HCT116 (cell line): Measurements from ENCODE around the gene SLC25A45. TPM values are rescaled to one million over a fixed set of nuclear protein-coding genes. Genes with fewer than 3 reads are reported as not detected.

Experiments
- ATAC-seq: fragments of 200-7000 bp; cut with Tn5 transposase; 2 replicates; pipeline ENCODE4 v1.9.1; 2020; ENCODE audit warnings: mild to moderate bottlenecking, moderate library complexity
- BruUV-seq: library from RNA; stranded (reverse); fragments of 400-500 nt; replicated peaks from 2 replicates; lab custom pipeline; 2021; lab: Mats Ljungman, UMichigan
- CTCF ChIA-PET: fragments of 300-600 bp; sonication (Branson Sonifier 250); formaldehyde crosslinking; loops from one replicate; lab custom pipeline; 2021; ENCODE audit warnings: antibody characterized with exemption; lab: Charles Lee
- POLR2A ChIA-PET: fragments of 300-600, 350-600 bp; sonication (Branson Sonifier 250); formaldehyde crosslinking; loops from one replicate; lab custom pipeline; 2021; ENCODE audit warnings: antibody characterized with exemption; lab: Charles Lee
- RAD21 ChIA-PET, 2 experiments: fragments of 300-600 bp; sonication (Branson Sonifier 250); formaldehyde crosslinking; loops; one replicate each; lab custom pipeline; 2023; ENCODE audit warnings: low total read pairs in 2 of 2; ENCODE audit not compliant: uncharacterized antibody in 2 of 2, unreplicated experiment in 2 of 2, low non-redundant PET in 1 of 2; lab: Charles Lee
- DNase-seq: peaks from one replicate; pipeline ENCODE4 v3.0.0-alpha.2; 2010; ENCODE audit warnings: low read depth, low spot score
- H2AFZ ChIP-seq: fragments of 200-600 bp; shearing (Covaris generic), sonication (generic); 2 replicates; pipeline ENCODE4 v1.6.1; 2017; ENCODE audit warnings: low read depth, mixed run types, mixed read lengths, antibody characterized with exemption, low read length; ENCODE audit not compliant: poor library complexity, severe bottlenecking
- H3K27ac ChIP-seq: 2 replicates; pipeline ENCODE4 v1.5.1; 2012; ENCODE audit warnings: low read depth, low read length
- H3K27me3 ChIP-seq: fragments of 200-600 bp; sonication (generic); 2 replicates; pipeline ENCODE4 v1.6.1; 2016; ENCODE audit warnings: mixed run types, low read length, mixed read lengths; ENCODE audit not compliant: insufficient read depth
- H3K36me3 ChIP-seq, 2 experiments: fragments of 200-500 bp in 1 of 2; fragments of 200-600 bp in 1 of 2; sonication (Bioruptor generic) in 1 of 2; sonication (generic) in 1 of 2; 2 replicates each; pipeline versions ENCODE4 v1.5.1 to v1.6.1; 2014 to 2016; ENCODE audit warnings: low read length in 2 of 2, inconsistent platforms in 1 of 2, mixed read lengths in 1 of 2, mixed run types in 1 of 2; ENCODE audit not compliant: insufficient read depth in 2 of 2, control insufficient read depth in 1 of 2
- H3K4me1 ChIP-seq, 2 experiments: fragments of 200-600 bp in 1 of 2; sonication (generic) in 1 of 2; 2 replicates each; pipeline versions ENCODE4 v1.5.1 to v1.6.1; 2012 to 2017; ENCODE audit warnings: low read length in 2 of 2, inconsistent platforms in 1 of 2, mild to moderate bottlenecking in 1 of 2, mixed read lengths in 1 of 2, mixed run types in 1 of 2, moderate library complexity in 1 of 2; ENCODE audit not compliant: insufficient read depth in 2 of 2, control insufficient read depth in 1 of 2
- H3K4me2 ChIP-seq: fragments of 200-600 bp; sonication (generic); 2 replicates; pipeline ENCODE4 v1.6.1; 2017; ENCODE audit warnings: mixed run types, low read length, mixed read lengths
- H3K4me3 ChIP-seq, 2 experiments: fragments of 200-600 bp in 1 of 2; sonication (generic) in 1 of 2; replicated peaks in 1 of 2; 2 replicates each; pipeline ENCODE4 v1.5.1; 2011 to 2016; ENCODE audit warnings: low read length in 2 of 2, control low read depth in 1 of 2, low read depth in 1 of 2, mild to moderate bottlenecking in 1 of 2, mixed read lengths in 1 of 2, mixed run types in 1 of 2
- H3K79me2 ChIP-seq: fragments of 200-600 bp; sonication (generic); 2 replicates; pipeline ENCODE4 v1.6.1; 2017; ENCODE audit warnings: mild to moderate bottlenecking, mixed run types, low read length, moderate library complexity, mixed read lengths; ENCODE audit not compliant: insufficient read depth
- H3K9ac ChIP-seq: fragments of 200-600 bp; sonication (generic); 2 replicates; pipeline ENCODE4 v1.6.1; 2016; ENCODE audit warnings: low read length, mixed read lengths
- H3K9me2 ChIP-seq: fragments of 200-600 bp; sonication (generic), shearing (Covaris generic); 2 replicates; pipeline ENCODE4 v1.6.1; 2017; ENCODE audit warnings: mixed run types, mild to moderate bottlenecking, moderate library complexity; ENCODE audit not compliant: insufficient read depth
- H3K9me3 ChIP-seq, 2 experiments: fragments of 200-500 bp in 1 of 2; fragments of 200-600 bp in 1 of 2; sonication (Bioruptor generic) in 1 of 2; sonication (generic) in 1 of 2; 2 replicates each; pipeline ENCODE4 v1.6.1; 2014 to 2017; ENCODE audit warnings: low read length in 2 of 2, mixed read lengths in 2 of 2, inconsistent platforms in 1 of 2, low read depth in 1 of 2, mild to moderate bottlenecking in 1 of 2, mixed run types in 1 of 2, moderate library complexity in 1 of 2; ENCODE audit not compliant: control insufficient read depth in 1 of 2, insufficient read depth in 1 of 2
- H4K20me1 ChIP-seq: fragments of 200-600 bp; sonication (generic), shearing (Covaris generic); 2 replicates; pipeline ENCODE4 v1.6.1; 2017; ENCODE audit warnings: mixed run types, mild to moderate bottlenecking, moderate library complexity; ENCODE audit not compliant: insufficient read depth
- ELF1 ChIP-seq: IDR thresholded peaks from 2 replicates; pipeline ENCODE4 v1.6.1; 2012; ENCODE audit warnings: low read depth, borderline replicate concordance
- EZH2 ChIP-seq: fragments of 200-600 bp; sonication (generic); IDR thresholded peaks from 2 replicates; pipeline ENCODE4 v1.6.1; 2017; ENCODE audit warnings: antibody characterized with exemption, mixed run types
- EZH2phosphoT487 ChIP-seq: fragments of 200-600 bp; IDR thresholded peaks from 2 replicates; pipeline ENCODE4 v1.6.1; 2018; ENCODE audit warnings: antibody characterized with exemption, borderline replicate concordance
- JUND ChIP-seq: IDR thresholded peaks from 2 replicates; pipeline ENCODE4 v1.6.1; 2012
- MAX ChIP-seq: IDR thresholded peaks from 2 replicates; pipeline ENCODE4 v1.6.1; 2012
- SIN3A ChIP-seq: IDR thresholded peaks from 2 replicates; pipeline ENCODE4 v1.6.1; 2012; ENCODE audit warnings: low read depth
- SP1 ChIP-seq: IDR thresholded peaks from 2 replicates; pipeline ENCODE4 v1.6.1; 2012; ENCODE audit warnings: low read depth
- SRF ChIP-seq: IDR thresholded peaks from 2 replicates; pipeline ENCODE4 v1.6.1; 2012; ENCODE audit warnings: low read depth
- TCF7L2 ChIP-seq: IDR thresholded peaks from 2 replicates; pipeline ENCODE4 v1.7.0; 2011; ENCODE audit warnings: borderline replicate concordance, inconsistent platforms; ENCODE audit not compliant: insufficient read depth, insufficient read length; ENCODE audit errors: extremely low read depth
- ZFX ChIP-seq: fragments of 450-650 bp; IDR thresholded peaks from 2 replicates; pipeline ENCODE4 v1.6.1; 2017
- intact Hi-C: fragments of 100-400 bp; cut with micrococcal nuclease; formaldehyde crosslinking; loops from 2 replicates; pipeline ENCODE4 v1.10.0; 2022
- total RNA-seq: library from RNA; stranded (reverse); gene quantifications from one replicate; pipeline ENCODE4 v1.2.1, GENCODE V29; 2021; ENCODE audit not compliant: unreplicated experiment

SLC25A45 gene
- total RNA-seq, 1 experiment from 2014 or later, result 3.9 TPM

DNA sequence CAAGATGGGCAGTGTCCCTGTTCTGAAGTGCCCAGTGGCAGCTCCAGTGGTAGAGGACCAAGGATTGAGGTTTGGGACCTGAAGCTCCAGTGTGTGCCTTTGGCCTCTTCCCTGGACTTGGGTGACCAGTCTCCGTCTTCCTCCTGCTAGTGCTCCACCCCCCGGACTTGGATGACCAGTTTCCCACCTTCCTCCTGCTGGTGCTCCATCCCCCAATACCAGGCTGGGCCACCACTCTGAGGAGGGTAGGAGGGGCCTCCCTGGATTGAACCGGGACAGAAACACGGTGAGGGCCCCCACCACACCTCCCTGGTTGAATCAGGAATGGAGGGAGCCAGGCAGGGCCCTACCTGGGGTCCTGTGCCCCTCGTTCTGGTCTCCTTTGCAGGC is 29.2 kb upstream of the SLC25A45 start:
- no peaks in the 10 kb centered on the region for H3K79me2 ChIP-seq
- ChIA-PET POLR2A (no interaction called here), CTCF (no interaction called here), RAD21 (no interaction called here)
- H3K4me2 ChIP-seq, result no peak overlapping the region
- no peak overlapping the region for H3K9ac ChIP-seq
- peaks cover 0 to 20% of the 10 kb centered on the region in 2 experiments; a peak in 2 of 4 replicates for H3K36me3 ChIP-seq
- intact Hi-C loops, result no loop called here
- no peak for DNase-seq
- no peaks in the 10 kb centered on the region for H3K27me3 ChIP-seq
- no peak overlapping the region for H3K27ac ChIP-seq
- ATAC-seq, result no peak
- no peak overlapping the region for H3K4me3 ChIP-seq
- H3K9me2 ChIP-seq, result no peaks in the 10 kb centered on the region
- no peaks in the 10 kb centered on the region for H4K20me1 ChIP-seq
- H2AFZ ChIP-seq, result no peak overlapping the region
- H3K4me1 ChIP-seq, result peaks cover 5 to 12% of the 10 kb centered on the region in 2 experiments
- BruUV-seq, result no TSS peak
- TF ChIP-seq SIN3A, result no peak
- no peak for TF ChIP-seq ELF1
- no peaks in the 10 kb centered on the region for H3K9me3 ChIP-seq

GRCh38 chr11:65410936-65411680 is 28.7 kb upstream of the SLC25A45 start:
- POLR2A ChIA-PET, result no interaction called here
- peaks cover 2 to 6% of the 10 kb centered on the region in 2 experiments; a peak in 3 of 4 replicates for H3K4me1 ChIP-seq

More at GRCh38 chr11:65410936-65411680, 28.7 kb upstream of the SLC25A45 start:
- Histone ChIP-seq H3K9ac (no peak overlapping the region), H3K36me3 (peaks cover 0 to 20% of the 10 kb centered on the region in 2 experiments; a peak in 2 of 4 replicates), H4K20me1 (no peaks in the 10 kb centered on the region), H3K4me3 (no peak overlapping the region), H3K9me3 (no peaks in the 10 kb centered on the region), H3K79me2 (no peaks in the 10 kb centered on the region), H3K27me3 (no peaks in the 10 kb centered on the region), H3K4me2 (no peak overlapping the region), H2AFZ (no peak overlapping the region), H3K27ac (no peak overlapping the region), H3K9me2 (no peaks in the 10 kb centered on the region)
- DNase-seq (no peak), ATAC-seq (no peak)
- no TSS peak for BruUV-seq
- intact Hi-C loops, result no loop called here
- CTCF ChIA-PET, result no interaction called here
- RAD21 ChIA-PET, result no interaction called here
- TF ChIP-seq ZFX (no peak), SP1 (no peak), MAX (no peak), TCF7L2 (no peak), EZH2 (no peak), SRF (no peak), JUND (no peak), EZH2phosphoT487 (no peak)
